HEK293T (cell line): Measurements from ENCODE around the gene ZNF415.
"Not testable (repeated sequence)": the region's sequence is repeated elsewhere in the genome, so short reads cannot be mapped to it uniquely, and the experiment has no call there.

Experiments
- CTCF ChIA-PET: fragments of 350-600 bp; formaldehyde crosslinking; extraction: SDS; loops from one replicate; lab custom pipeline; 2021; ENCODE audit warnings: antibody characterized with exemption, inconsistent platforms; lab: Yijun Ruan, JAX
- POLR2A ChIA-PET: fragments of 350-600 bp; formaldehyde crosslinking; extraction: SDS; loops from one replicate; lab custom pipeline; 2020; ENCODE audit warnings: antibody characterized with exemption, inconsistent platforms; lab: Yijun Ruan, JAX
- DNase-seq: peaks from one replicate; pipeline ENCODE4 v3.0.0; 2012; ENCODE audit warnings: mixed read lengths; ENCODE audit errors: extremely low spot score
- ARNT ChIP-seq: fragments of 450-650 bp; IDR thresholded peaks from 2 replicates; pipeline ENCODE4 v1.6.1; 2017; ENCODE audit warnings: mild to moderate bottlenecking
- BHLHE40 ChIP-seq: fragments of 450-650 bp; IDR thresholded peaks from 2 replicates; pipeline ENCODE4 v1.6.1; 2016; ENCODE audit warnings: mild to moderate bottlenecking, moderate library complexity, borderline replicate concordance
- CTBP1 ChIP-seq: fragments of 450-650 bp; IDR thresholded peaks from 2 replicates; pipeline ENCODE4 v1.6.1; 2016; ENCODE audit warnings: borderline replicate concordance
- ELF4 ChIP-seq: fragments of 450-650 bp; IDR thresholded peaks from 2 replicates; pipeline ENCODE4 v1.6.1; 2017; ENCODE audit warnings: antibody characterized with exemption
- FOXA1 ChIP-seq: fragments of 450-650 bp; IDR thresholded peaks from 2 replicates; pipeline ENCODE4 v1.6.1; 2016; ENCODE audit warnings: mild to moderate bottlenecking
- FOXK2 ChIP-seq: fragments of 450-650 bp; IDR thresholded peaks from 2 replicates; pipeline ENCODE4 v1.6.1; 2016; ENCODE audit warnings: mild to moderate bottlenecking
- FOXM1 ChIP-seq: fragments of 450-650 bp; IDR thresholded peaks from 2 replicates; pipeline ENCODE4 v1.6.1; 2017; ENCODE audit warnings: mild to moderate bottlenecking, borderline replicate concordance
- HDGF ChIP-seq: fragments of 450-650 bp; IDR thresholded peaks from 2 replicates; pipeline ENCODE4 v1.6.1; 2017; ENCODE audit warnings: antibody characterized with exemption, borderline replicate concordance
- L3MBTL2 ChIP-seq: fragments of 450-650 bp; conservative IDR thresholded peaks from 2 replicates; pipeline ENCODE4 v1.6.1; 2016; ENCODE audit warnings: mild to moderate bottlenecking
- LEF1 ChIP-seq: fragments of 450-650 bp; IDR thresholded peaks from 2 replicates; pipeline ENCODE4 v1.6.1; 2017; ENCODE audit warnings: mild to moderate bottlenecking, borderline replicate concordance
- NFRKB ChIP-seq: fragments of 450-650 bp; IDR thresholded peaks from 2 replicates; pipeline ENCODE4 v1.6.1; 2016; ENCODE audit warnings: mild to moderate bottlenecking, moderate library complexity
- SP1 ChIP-seq: fragments of 450-650 bp; IDR thresholded peaks from 2 replicates; pipeline ENCODE4 v1.6.1; 2017
- SUZ12 ChIP-seq: fragments of 450-650 bp; IDR thresholded peaks from 2 replicates; pipeline ENCODE4 v1.6.1; 2016; ENCODE audit warnings: mild to moderate bottlenecking
- TARDBP ChIP-seq: fragments of 450-650 bp; IDR thresholded peaks from 2 replicates; pipeline ENCODE4 v1.6.1; 2016
- ZNF384 ChIP-seq: fragments of 450-650 bp; IDR thresholded peaks from 2 replicates; pipeline ENCODE4 v1.6.1; 2016
- TF ChIP-seq, protein P1 (sequence below): fragments of 450-650 bp; IDR thresholded peaks from 2 replicates; pipeline ENCODE4 v1.6.1; 2016

Gene ZNF415

DNA sequence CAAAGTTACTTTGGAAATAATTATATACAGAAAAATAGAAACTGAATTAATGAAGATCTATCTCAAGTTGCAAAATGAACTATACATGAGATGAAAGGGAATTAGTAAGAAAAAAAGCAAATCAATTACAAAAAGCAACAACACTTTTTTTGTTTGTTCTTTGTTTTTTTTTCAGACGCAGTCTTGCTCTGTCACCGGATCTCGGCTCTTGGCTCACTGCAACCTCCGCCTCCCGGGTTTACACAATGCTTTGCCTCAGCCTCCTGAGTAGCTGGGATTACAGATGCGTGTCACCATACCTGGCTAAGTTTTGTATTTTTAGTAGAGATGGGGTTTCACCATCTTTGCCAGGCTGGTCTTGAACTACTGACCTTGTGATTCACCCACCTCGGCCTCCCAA, 2.2 kb downstream of the ZNF415 start:
- POLR2A ChIA-PET, result no interaction called here
- CTCF ChIA-PET, result no interaction called here
- no peak for TF ChIP-seq TARDBP
- TF ChIP-seq FOXM1, result no peak
- TF ChIP-seq NFRKB, result no peak
- TF ChIP-seq L3MBTL2, result no peak
- TF ChIP-seq CTBP1, result no peak
- no peak for TF ChIP-seq FOXK2
- no peak for TF ChIP-seq LEF1
- DNase-seq, result no peak

DNA sequence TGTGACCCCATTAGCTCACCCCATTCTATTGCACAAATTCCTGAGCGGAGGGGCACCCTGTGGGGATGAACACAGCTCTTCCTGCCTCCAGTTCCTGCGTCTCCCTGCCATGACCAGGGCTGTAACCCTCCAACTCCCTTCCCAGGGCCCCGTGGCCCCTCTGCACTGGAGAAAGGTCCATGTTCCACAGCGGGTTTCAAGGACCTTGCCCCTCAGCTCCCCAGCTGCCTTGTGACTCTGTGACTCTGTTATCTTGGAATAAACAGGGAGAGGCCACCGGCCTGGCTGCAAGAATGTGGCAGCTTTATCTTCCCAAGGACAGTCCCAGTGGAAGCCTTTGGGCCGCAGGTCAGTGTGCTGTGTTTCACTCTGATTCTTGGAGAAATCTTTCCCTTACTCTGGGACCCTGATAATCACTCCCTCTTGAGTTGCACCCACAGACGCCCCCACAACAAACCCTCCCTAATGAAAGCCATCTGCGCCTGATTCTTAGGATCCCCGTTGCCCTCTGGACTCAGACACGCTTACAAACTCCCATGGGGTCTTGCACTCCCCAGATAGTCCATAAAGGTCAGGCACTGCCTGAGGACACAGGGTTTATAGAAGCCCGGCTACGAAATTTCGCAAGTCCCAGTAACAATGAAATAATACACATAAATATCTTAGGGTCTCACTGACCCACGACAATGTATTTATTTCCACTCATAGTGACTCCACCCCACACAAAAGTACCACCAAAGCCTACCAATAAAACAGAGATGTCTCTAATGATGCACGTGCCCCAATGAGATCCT, 5.8 kb downstream of the ZNF415 start:
- DNase-seq, POLR2A ChIA-PET, CTCF ChIA-PET: not testable (repeated sequence)

DNA sequence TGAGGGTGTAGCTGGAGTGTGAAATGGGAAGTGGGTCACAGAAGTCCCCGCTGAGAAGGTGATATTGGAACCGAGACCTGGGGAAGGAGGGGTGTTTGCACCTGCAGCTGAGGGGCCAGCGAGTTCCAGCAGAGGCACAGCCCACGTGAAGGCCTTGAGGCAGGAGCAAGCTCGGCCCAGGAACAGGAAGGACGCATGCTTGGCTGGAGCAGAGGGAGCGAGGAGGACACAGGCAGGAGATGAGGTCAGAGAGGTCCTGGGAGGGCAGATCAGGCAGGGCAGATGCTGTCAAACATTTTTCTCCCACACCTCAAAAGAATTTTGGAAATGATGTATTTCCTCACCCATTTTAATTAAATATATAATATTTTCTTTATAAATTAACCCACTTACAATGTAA, 9.3 kb downstream of the ZNF415 start:
- ChIA-PET POLR2A (no interaction called here), CTCF (no interaction called here)
- no peak for DNase-seq
- TF ChIP-seq ZNF384 (no peak), SP1 (no peak), CTBP1 (no peak), ELF4 (no peak), SUZ12 (no peak), L3MBTL2 (no peak), HDGF (no peak), NFRKB (no peak), BHLHE40 (no peak), FOXA1 (no peak), TARDBP (no peak), LEF1 (no peak)
- TF ChIP-seq, protein P1, sequence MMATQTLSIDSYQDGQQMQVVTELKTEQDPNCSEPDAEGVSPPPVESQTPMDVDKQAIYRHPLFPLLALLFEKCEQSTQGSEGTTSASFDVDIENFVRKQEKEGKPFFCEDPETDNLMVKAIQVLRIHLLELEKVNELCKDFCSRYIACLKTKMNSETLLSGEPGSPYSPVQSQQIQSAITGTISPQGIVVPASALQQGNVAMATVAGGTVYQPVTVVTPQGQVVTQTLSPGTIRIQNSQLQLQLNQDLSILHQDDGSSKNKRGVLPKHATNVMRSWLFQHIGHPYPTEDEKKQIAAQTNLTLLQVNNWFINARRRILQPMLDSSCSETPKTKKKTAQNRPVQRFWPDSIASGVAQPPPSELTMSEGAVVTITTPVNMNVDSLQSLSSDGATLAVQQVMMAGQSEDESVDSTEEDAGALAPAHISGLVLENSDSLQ, result no peak

DNA sequence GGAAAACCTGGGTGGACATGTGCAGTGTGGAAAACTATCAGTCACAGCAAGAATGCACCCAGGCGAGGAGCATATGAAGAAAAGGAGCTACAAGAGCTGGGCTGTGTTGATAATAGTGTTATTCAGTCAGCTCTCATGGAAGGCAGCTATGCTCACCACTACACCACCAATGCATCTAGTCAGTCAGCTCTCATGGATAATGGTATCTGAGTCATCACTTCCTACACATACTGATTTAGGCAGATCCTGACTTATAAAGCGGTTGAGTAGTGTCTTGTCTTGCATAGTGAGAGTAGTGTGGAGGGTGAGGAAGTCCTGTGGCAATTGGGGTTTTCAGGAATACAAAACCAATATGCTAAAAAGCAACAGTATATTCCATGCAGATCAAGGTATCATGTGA, 20.4 kb downstream of the ZNF415 start:
- ChIA-PET POLR2A (no interaction called here), CTCF (no interaction called here)
- DNase-seq, result no peak
- TF ChIP-seq ELF4, result no peak
- no peak for TF ChIP-seq FOXM1
- no peak for TF ChIP-seq BHLHE40
- TF ChIP-seq CTBP1, result no peak
- no peak for TF ChIP-seq ZNF384
- no peak for TF ChIP-seq NFRKB
- TF ChIP-seq, protein P1, result no peak
- no peak for TF ChIP-seq SUZ12
- TF ChIP-seq SP1, result no peak
- no peak for TF ChIP-seq TARDBP
- TF ChIP-seq HDGF, result no peak
- TF ChIP-seq ARNT, result no peak
- no peak for TF ChIP-seq FOXA1
- TF ChIP-seq LEF1, result no peak
- TF ChIP-seq L3MBTL2, result no peak

DNA sequence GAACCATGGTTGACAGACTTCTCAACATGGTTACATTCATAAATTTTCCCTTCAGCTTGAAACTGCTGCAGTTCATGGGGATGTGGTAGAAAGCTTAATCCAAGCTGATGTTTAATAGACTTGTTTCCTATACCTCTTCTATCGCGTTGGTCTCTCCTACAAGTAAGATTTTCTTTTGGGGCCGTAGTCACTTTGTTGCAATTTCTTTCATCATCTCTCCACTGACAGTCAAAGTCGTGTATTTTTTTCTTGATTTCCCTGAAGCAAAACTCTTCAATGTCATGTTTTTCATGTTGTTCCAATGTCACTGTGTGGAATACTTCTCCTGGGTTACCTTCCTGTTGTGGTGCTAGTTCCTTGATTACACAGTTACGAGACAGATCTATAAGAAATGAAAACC, 23.2 kb downstream of the ZNF415 start:
- no peak for DNase-seq
- CTCF ChIA-PET, result no interaction called here
- POLR2A ChIA-PET, result no interaction called here
- TF ChIP-seq SUZ12 (no peak), ZNF384 (no peak), FOXM1 (no peak), FOXA1 (no peak), ELF4 (no peak), ARNT (no peak), NFRKB (no peak), TARDBP (no peak)

DNA sequence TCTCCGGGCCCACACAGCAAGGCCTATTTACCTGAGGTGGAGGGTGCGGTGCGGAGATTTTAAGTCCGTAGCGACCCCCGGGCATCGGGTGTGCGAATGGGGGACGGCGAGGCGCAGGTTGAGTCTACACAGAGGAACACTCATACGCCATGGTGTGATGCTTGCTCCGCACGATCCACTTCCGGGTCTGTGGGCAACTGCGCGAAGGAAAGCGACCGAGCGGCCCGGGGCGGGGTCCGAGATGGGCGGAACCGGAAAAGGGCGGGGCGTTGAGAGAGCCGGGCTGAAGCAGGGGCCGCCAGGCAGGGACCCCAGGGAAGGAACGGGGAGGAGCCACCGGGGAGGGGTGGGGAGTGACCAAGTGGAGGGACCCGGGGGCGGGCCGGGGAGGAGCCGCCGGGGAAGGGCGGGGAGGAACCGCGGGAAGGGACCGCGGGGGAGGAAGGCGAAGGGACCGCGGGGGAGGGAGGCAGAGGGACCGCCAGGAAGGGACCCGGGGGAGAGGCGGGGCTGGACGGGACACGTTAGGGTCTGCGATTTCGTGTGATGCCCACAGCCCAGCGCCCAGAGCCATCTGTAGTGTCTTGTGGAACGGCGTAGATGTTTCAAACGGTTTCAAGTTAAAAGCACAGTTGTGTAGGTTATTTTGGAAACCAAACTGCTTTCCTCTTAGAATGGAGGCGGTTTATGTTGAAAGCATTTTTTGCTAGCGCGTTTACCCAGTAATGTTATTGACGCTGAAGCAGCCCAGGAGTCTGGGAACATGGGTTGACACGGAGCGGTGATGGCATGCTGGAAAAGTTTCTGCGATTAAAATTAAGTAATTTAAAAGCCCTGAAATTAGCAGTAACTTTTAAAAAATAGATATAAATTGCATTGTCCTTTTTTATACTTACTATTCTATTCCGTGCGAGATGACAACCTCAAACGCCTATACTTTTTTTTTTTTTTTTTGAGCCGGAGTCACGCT, 29.2 kb downstream of the ZNF415 start, which contains the start of gene ZNF160:
TSS of gene ZNF160 (minus strand) at position 189 of the 970 bp plus-strand sequence. CDS start 17,146 bp downstream, outside the sequence.
- no peak for TF ChIP-seq HDGF
- TF ChIP-seq L3MBTL2, result no peak
- TF ChIP-seq ZNF384, result no peak
- peak; percentile 55 for TF ChIP-seq ELF4
- TF ChIP-seq TARDBP, result no peak
- no peak for TF ChIP-seq BHLHE40
- peak; percentile 75 for DNase-seq
- POLR2A ChIA-PET, result no interaction called here
- CTCF ChIA-PET, result no interaction called here

DNA sequence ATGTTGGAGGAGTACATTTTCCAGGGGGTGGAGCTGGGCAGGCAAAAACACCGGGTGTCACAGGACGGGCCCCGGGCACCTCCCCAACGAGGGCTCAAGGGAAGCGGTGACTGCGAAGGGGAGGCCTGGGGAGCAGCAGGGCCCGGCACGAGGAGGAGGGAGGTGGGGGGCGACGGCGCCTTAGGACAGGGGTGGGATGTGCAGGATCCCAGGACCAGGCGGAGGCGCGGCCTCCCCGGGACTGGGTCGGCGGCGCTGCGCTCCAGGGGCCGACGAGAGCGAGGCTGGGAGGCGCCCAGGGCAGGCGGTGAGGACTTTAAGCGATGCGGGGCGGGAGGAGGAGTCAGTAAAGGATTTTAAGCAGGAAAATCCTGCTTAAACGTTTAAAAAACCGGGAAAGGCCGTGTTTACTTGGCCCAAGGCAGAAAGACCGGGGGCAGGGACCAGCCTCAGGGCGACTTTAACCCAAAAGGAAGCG, 29.9 kb downstream of the ZNF415 start:
- 0 out of 2 replicates have a peak, but pooled peaks have one; percentile 25 for TF ChIP-seq L3MBTL2
- no peak for TF ChIP-seq FOXA1
- ChIA-PET CTCF (no interaction called here), POLR2A (no interaction called here)
- DNase-seq, result no peak
